HG03159 (cell line): ENCODE data around the gene TXNRD1.
"Not testable (repeated sequence)": the region's sequence is repeated elsewhere in the genome, so short reads cannot be mapped to it uniquely, and the experiment has no call there.

Experiments used
- ATAC-seq: cut with Tn5 transposase; IDR thresholded peaks from one replicate; pipeline ENCODE4 v1.9.1; 2021; ENCODE audit warnings: mild to moderate bottlenecking, moderate library complexity; ENCODE audit not compliant: unreplicated experiment

Gene TXNRD1

GRCh38 chr12:104190641-104191176 lies 24.9 kb upstream of the TXNRD1 start:
- no peak for ATAC-seq

- no peak for ATAC-seq
Measured at GRCh38 chr12:104197264-104197663, 18.3 kb upstream of the TXNRD1 start.

GRCh38 chr12:104199964-104200363 lies 15.6 kb upstream of the TXNRD1 start:
- no peak for ATAC-seq

DNA sequence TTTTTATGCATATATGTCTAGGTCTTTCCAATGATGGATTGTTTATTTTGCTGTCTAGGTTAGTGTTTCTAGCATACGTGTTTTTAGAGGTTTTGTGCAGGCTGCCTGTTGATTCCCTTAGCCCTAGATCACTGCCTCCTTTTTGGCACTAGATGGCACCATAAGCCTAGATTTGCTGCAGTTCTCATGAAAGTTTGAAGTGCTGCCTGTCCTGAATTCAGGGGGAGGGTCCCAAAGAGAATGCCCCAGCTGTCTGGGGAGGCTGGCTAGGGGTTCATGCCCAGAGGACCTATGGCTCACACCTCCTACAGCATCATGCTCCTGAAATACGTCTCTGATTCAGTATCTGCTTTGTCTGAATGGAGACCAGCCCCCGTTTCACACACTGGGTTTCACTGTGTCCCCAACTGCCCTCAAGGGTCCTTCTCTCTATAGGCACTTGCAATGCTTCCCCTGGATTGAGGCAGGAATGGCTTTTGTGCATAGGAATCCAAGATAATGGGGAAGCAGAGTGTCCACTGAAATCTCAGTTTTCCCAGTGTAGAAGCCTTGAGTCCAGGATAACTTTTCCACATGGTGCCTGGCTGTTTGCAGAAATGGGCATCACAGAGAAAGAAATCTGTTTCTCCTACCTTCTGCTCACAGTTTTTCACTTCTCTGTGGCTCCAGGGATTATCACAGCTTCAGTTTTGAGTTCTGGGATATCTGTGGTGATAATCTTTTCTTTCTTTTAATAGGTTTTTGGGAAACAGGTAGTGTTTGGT lies 14.2 kb upstream of the TXNRD1 start:
- ATAC-seq: no peak

GRCh38 chr12:104204690-104205480 lies 10.7 kb upstream of the TXNRD1 start:
- no peak for ATAC-seq

DNA sequence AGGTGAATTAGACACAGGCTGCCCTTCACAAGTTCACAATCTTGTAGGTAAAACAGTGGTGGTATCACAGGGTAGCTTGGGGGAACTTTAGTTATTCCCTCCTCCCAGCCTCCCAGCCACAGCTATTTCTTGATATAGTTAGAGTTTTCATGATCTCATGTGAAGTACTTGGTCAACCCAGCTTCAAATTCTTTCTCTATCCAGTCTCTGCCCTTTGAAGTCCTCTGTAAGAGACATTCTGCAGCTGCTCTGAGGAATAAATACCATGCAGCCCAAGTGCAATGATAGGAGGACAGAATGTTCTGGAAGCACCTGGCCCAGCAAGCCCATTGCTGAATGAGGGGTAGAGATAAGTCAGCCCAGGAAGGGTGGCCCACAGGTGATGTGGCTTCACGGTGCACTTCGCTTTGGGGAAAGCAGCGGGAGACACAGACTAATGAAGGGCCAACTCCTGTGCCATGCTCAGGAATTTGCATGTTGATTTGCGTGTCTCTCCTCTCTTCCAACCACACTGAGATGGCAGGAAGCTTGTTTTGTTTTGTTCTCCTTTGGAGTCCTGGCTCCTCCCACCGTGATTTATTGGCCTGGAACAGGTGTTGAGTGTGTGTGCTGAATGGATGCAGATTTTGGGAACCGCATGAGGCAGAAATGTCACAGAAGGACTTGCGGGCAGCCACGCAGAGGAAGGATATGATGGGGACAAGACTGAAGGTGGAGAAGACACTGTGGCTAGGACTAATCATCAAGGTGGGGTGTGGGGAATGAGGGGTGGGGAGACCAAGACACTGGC lies 8.0 kb upstream of the TXNRD1 start:
- ATAC-seq: no peak

GRCh38 chr12:104212516-104212915 lies 3.1 kb upstream of the TXNRD1 start:
- ATAC-seq: no peak

DNA sequence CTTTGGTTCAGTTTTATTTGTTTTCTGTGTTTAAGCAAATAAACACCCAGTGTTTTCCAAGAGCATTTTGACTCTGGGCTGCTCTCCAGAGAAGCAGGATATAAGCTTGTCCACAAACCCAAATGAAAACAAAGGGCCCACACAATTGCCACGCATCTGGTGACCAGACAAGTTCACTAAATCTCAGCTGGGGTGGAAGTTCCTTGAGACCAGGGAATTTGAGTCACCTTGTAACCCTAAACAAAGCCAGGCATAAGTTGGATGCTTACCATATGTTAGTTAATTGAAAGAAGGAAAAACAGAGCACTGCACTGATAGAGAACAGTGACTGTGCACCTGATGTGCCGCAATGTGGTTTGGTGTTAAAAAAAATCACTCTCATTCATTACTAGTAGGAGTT lies 1.6 kb upstream of the TXNRD1 start:
- no peak for ATAC-seq

- no peak for ATAC-seq
Measured at GRCh38 chr12:104216521-104216924, 944 bp downstream of the TXNRD1 start.

DNA sequence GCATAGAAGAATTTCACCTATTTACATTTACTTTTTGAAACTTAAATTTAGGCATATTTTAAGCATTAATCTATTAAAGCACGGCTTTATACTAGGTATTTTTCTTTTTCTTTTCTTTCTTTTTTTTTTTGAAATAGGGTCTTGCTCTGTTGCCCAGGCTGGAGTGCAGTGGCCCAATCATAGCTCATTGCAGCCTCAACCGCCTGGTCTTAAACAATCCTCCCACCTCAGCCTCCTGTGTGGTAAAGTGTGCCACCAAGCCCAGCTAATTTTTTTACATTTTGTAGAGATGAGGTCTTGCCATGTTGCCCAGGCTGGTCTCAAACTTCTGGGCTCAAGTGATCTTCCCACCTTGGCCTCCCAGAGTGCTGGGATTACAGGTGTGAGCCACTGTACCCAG lies 2.9 kb downstream of the TXNRD1 start:
- ATAC-seq: not testable (repeated sequence)

DNA sequence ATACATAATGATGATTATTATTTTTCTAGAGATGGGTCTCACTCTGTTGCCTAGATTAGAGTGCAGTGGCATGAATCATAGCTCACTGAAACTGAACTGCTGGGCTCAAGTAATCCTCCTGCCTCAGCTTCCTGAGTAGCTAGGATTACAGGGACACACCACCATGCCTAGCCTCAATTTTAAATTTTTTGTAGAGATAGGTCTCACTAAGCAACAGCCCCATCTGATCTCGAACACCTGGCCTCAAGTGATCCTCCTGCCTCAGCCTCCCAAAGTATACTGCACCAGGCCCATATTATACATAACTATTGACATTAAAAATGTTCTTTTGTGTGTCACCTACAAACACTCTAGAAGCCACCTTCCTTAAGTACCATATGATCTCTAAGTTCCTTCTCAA lies 3.4 kb downstream of the TXNRD1 start:
- ATAC-seq: no peak

GRCh38 chr12:104219361-104219892 lies 3.8 kb downstream of the TXNRD1 start:
- ATAC-seq: no peak

DNA sequence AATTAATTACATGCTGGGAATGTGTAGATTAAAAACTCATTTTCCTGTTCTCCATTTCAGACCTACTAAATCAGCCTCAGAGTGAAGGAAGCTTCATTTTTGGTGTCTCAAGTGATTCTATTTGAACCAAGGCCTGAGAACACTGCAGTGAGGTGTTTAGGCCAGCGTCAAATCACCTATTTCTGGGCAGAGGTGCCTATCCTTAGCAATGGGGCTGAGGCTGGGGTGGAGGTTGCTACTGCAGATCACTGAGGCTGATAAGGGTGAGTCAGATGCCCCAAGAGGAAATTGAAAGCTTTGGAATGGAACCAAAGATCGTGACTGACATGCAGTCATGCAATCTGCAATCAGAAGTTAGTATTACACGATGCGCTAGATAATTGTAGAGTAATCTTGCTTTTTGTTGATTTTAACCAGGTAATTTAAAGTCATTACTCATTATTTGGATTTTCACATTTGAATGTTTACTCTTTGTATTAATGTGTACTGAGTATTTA lies 4.4 kb downstream of the TXNRD1 start:
- ATAC-seq: no peak

DNA sequence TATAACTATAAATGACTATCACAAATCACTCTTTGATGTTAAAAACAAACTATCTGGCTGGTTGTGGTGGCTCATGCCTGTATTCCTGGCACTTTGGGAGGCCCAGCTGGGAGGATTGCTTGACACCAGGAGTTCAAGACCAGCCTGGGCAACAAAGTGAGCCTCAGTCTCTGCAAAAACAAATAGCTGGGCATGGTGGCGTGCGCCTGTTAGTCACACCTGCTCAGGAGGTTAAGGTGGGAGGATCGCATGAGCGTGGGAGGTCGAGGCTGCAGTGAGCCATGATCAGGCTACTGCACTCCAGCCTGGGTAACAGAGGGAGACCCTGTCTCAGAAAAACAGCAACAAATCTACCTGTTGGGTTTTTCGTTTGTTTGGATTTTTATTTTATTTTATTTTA lies 5.4 kb downstream of the TXNRD1 start:
- no peak for ATAC-seq

- ATAC-seq: no peak
Measured at GRCh38 chr12:104222976-104223375, 7.4 kb downstream of the TXNRD1 start.

DNA sequence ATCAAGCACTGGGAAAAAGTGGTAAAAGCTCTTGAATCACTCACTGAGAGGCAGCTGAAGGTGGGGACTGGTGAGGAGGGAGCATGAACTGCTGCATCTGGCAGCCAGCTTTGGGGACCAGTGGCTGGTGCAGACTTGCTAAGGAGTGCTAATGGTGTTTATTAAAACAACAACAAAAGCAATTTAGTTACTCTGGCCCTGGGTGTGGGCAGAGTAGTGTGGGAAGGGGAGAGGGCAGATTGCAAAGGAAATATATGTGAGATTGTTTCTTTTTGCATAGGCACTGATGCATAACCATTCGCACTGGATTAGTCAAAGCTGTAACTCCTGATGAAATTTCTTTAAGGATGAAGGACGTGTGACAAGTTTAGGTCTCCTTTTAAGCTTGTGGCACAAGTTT lies 8.1 kb downstream of the TXNRD1 start:
- ATAC-seq: no peak

DNA sequence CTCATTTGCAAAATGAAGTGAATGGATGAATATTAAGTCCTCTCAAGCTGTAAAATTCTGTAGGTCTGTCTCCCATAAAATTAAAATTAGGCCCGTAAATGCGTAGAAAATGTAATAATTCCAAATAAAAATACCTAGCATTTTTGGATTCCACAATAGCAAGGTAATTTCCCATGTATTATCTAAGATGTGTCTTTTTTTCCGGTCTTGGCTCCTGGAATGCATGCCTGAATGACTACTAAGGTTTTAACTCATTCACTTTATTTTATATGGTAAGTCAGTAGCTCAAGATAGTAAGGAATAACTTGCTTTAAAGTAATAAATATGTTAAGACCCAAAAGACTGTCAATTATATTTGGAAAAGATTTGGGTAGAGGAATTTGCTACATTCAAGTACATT lies 11.1 kb downstream of the TXNRD1 start:
- ATAC-seq: no peak

- no peak for ATAC-seq
Measured at GRCh38 chr12:104230304-104231095, 14.9 kb downstream of the TXNRD1 start.

DNA sequence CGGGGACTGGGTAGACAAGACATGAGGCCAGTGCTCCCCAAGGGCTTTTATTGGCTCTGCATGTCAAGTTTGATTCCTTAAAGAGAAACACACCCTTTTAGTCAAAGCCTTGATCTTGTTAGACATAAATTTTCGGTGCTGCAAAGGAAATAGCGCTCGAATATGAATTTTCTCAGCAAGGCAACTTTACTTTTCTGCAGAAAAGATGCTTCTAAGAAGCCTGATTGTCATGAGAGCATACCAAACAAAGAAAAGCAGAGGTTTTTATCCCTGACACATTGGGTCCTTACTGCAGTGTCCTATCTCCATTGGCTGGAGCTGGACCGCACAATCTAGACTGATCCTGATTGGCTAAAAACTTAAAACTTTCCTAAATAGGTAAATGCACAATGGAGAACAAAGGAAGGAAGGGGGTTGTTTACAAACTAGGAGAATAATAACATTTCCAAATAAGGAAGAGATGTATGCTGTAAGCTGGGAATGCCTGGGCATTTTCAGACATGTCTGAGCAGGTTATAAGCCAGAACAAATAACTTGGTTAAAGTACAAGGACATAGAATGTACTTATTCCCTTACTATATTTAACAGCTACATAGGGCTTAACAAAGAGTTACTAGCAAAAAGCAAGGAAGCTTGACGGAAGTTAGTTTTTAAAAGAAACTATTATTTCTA lies 17.2 kb downstream of the TXNRD1 start:
- no peak for ATAC-seq
